Measurements from ENCODE around the gene RRAD. TPM values are rescaled to one million over a fixed set of nuclear protein-coding genes. Genes with fewer than 3 reads are reported as not detected.

The RRAD gene
- total and polyA plus RNA-seq, 2 donors (not counting 3 experiments of a cell fraction or from before 2014, with no cell fraction given): 0.22 to 0.48 TPM

DNA sequence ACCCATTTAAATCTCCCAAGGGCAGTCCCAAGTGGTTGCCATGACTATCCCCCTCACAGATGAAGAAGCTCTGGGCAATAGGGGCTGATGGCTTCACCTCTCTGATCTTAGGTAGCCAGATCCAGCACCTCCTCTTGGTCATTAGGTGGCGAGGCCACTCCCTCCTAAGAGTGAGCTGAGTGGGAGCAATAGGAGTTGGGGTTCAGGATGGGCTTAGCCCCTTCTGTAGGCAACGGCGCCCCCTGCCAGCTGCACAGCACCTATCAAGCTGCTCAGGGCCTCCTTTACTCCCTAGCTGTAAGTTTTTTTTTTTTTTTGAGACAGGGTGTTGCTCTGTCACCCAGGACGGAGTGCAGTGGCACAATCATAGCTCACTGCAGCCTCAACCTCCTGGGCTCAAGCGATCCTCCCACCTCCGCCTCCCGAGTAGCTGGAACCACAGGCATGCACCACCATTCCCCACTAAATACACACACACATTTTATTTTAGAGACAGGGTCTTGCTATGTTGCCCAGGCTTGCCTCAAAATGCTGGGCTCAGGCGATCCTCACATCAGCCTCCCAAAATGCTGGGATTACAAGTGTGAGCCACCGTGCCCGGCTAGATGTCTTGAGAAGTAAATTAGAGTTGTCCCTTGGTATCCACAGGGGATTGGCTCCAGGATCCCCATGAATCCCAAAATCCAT, 3.5 kb upstream of the RRAD start:
- TF ChIP-seq, protein P1, sequence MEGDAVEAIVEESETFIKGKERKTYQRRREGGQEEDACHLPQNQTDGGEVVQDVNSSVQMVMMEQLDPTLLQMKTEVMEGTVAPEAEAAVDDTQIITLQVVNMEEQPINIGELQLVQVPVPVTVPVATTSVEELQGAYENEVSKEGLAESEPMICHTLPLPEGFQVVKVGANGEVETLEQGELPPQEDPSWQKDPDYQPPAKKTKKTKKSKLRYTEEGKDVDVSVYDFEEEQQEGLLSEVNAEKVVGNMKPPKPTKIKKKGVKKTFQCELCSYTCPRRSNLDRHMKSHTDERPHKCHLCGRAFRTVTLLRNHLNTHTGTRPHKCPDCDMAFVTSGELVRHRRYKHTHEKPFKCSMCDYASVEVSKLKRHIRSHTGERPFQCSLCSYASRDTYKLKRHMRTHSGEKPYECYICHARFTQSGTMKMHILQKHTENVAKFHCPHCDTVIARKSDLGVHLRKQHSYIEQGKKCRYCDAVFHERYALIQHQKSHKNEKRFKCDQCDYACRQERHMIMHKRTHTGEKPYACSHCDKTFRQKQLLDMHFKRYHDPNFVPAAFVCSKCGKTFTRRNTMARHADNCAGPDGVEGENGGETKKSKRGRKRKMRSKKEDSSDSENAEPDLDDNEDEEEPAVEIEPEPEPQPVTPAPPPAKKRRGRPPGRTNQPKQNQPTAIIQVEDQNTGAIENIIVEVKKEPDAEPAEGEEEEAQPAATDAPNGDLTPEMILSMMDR (IDR thresholded peaks at IDR 0.05; ENCODE audit: extremely low read depth in 1 of 2, insufficient read depth in 1 of 2, low read depth in 1 of 2, low read length in 2 of 2): peak; percentile 13 to 34
- no peak for TF ChIP-seq MYC (IDR thresholded peaks at IDR 0.05; ENCODE audit: low read depth, low read length)
- no peak overlapping the region for H3K4me3 ChIP-seq (replicated peaks in 1 of 3; ENCODE audit: insufficient read depth in 1 of 3, low read depth in 1 of 3, low read length in 3 of 3)
- FAIRE-seq (no peak), DNase-seq (ENCODE audit: low read depth, low spot score) (no peak)
- no TSS peak for BruUV-seq (replicated peaks)
- no peaks in the 10 kb centered on the region for H4K20me1 ChIP-seq (replicated peaks; ENCODE audit: control insufficient read depth, extremely low read depth, insufficient read depth, low read length)
- intact Hi-C loops (cut with micrococcal nuclease): no loop called here
- H3K27me3 ChIP-seq (ENCODE audit: control insufficient read depth in 2 of 2, insufficient read depth in 2 of 2, low read length in 2 of 2): peaks cover 14 to 23% of the 10 kb centered on the region in 2 experiments
- H3K36me3 ChIP-seq (ENCODE audit: control insufficient read depth in 2 of 2, extremely low read depth in 1 of 2, insufficient read depth in 2 of 2, low read length in 2 of 2): no peaks in the 10 kb centered on the region
- H3K4me2 ChIP-seq (ENCODE audit: insufficient read depth, low read length): no peak overlapping the region
- dilution Hi-C loops (cut with MboI; ENCODE audit: extremely low pct_ligation_motif_present, low sequenced_read_pairs): no loop called here
- H3K9me1 ChIP-seq (replicated peaks; ENCODE audit: control insufficient read depth, extremely low read depth, insufficient read depth, low read length): no peaks in the 10 kb centered on the region
- no peak overlapping the region for H3K9ac ChIP-seq (replicated peaks; ENCODE audit: extremely low read depth, insufficient read depth, low read length)
- H2AFZ ChIP-seq (ENCODE audit: low read depth, low read length): no peak overlapping the region
- H3K27ac ChIP-seq (ENCODE audit: insufficient read depth, low read depth, low read length): no peak overlapping the region
- CTCF ChIA-PET: interaction anchor here (0.8 to 5.2 kb wide), 10 partner anchors 9 to 98 kb away, joined by 3 to 72 read pairs (median 4); partner anchors contain the start of genes NAE1 and PDP2
- H3K9me3 ChIP-seq (replicated peaks; ENCODE audit: control insufficient read depth, insufficient read depth, low read length): no peaks in the 10 kb centered on the region
- POLR2A ChIA-PET: no interaction called here
- peaks cover 10% of the 10 kb centered on the region for H3K4me1 ChIP-seq (ENCODE audit: control insufficient read depth, extremely low read depth, insufficient read depth, low read length)
- peaks cover 7% of the 10 kb centered on the region for H3K79me2 ChIP-seq (ENCODE audit: control insufficient read depth, insufficient read depth, low read length)

DNA sequence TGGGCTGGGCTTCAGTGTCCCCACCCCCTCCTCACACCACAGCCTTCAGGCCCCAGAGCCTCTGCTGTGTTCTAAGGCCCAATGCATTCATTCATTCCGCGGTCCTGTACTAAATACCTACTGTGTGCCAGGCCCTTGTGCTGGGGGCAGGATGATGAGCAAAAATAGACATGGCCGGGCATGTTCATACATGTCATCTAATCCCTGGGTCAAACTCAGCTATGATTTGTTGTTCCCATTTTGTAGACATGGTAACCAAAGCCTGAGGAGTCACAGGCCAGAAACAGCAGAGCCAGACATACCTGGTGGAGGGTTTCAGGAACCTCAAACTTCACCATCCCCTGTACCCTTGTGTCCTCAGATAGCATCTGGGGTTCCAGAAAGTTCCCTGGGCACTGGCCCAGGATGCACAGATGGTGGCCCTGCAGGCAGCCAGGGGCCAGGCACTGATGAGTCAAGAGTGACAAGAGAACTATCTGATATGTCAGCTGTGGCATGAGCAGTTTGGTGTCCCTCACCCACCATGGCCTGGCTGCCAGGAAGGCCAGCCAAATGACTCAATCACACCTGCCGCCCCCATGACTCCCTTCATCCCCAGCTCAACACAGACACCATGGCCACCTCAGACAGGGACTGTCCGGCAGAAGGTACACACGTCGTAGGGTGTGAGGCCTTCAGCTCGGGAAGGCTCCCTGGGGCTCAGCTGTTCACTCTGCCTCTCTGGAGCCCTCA, 2.7 kb upstream of the RRAD start:
- dilution Hi-C loops (cut with MboI; ENCODE audit: extremely low pct_ligation_motif_present, low sequenced_read_pairs): no loop called here
- POLR2A ChIA-PET: no interaction called here
- no peak for FAIRE-seq

More for the DNA sequence above, 2.7 kb upstream of the RRAD start:
- no peak overlapping the region for H3K4me2 ChIP-seq (ENCODE audit: insufficient read depth, low read length)
- H3K36me3 ChIP-seq (ENCODE audit: control insufficient read depth in 2 of 2, extremely low read depth in 1 of 2, insufficient read depth in 2 of 2, low read length in 2 of 2): no peaks in the 10 kb centered on the region
- no peak for TF ChIP-seq EZH2 (IDR thresholded peaks at IDR 0.05; ENCODE audit: borderline replicate concordance, low read depth, low read length, severe bottlenecking)
- no peak for TF ChIP-seq POLR2A (IDR thresholded peaks at IDR 0.05; ENCODE audit: low read depth, low read length)
- TF ChIP-seq, protein P2, sequence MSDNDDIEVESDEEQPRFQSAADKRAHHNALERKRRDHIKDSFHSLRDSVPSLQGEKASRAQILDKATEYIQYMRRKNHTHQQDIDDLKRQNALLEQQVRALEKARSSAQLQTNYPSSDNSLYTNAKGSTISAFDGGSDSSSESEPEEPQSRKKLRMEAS (IDR thresholded peaks at IDR 0.05; ENCODE audit: insufficient read depth, insufficient read length): no peak
- no peak for TF ChIP-seq FOS (IDR thresholded peaks at IDR 0.05; ENCODE audit: borderline replicate concordance, insufficient read depth, low read length)
- no peak for TF ChIP-seq MYC (IDR thresholded peaks at IDR 0.05; ENCODE audit: low read depth, low read length)
- TF ChIP-seq POLR2AphosphoS5 (IDR thresholded peaks at IDR 0.05; ENCODE audit: insufficient read depth, low read depth, low read length): no peak
- no peak for TF ChIP-seq JUN (IDR thresholded peaks at IDR 0.05; ENCODE audit: borderline replicate concordance, insufficient read depth, insufficient read length, low read depth)
- TF ChIP-seq, protein P1 (IDR thresholded peaks at IDR 0.05; ENCODE audit: extremely low read depth in 1 of 2, insufficient read depth in 1 of 2, low read depth in 1 of 2, low read length in 2 of 2): no peak
- TF ChIP-seq GATA2 (IDR thresholded peaks at IDR 0.05; ENCODE audit: insufficient read depth, insufficient read length, low read depth, low read length): no peak
- H3K9me3 ChIP-seq (replicated peaks; ENCODE audit: control insufficient read depth, insufficient read depth, low read length): no peaks in the 10 kb centered on the region
- H4K20me1 ChIP-seq (replicated peaks; ENCODE audit: control insufficient read depth, extremely low read depth, insufficient read depth, low read length): no peaks in the 10 kb centered on the region
- H2AFZ ChIP-seq (ENCODE audit: low read depth, low read length): no peak overlapping the region
- H3K9ac ChIP-seq (replicated peaks; ENCODE audit: extremely low read depth, insufficient read depth, low read length): no peak overlapping the region
- peaks cover 18 to 28% of the 10 kb centered on the region in 2 experiments for H3K27me3 ChIP-seq (ENCODE audit: control insufficient read depth in 2 of 2, insufficient read depth in 2 of 2, low read length in 2 of 2)
- intact Hi-C loops (cut with micrococcal nuclease): no loop called here
- BruUV-seq (replicated peaks): no TSS peak
- no peak overlapping the region for H3K27ac ChIP-seq (ENCODE audit: insufficient read depth, low read depth, low read length)
- no peaks in the 10 kb centered on the region for H3K9me1 ChIP-seq (replicated peaks; ENCODE audit: control insufficient read depth, extremely low read depth, insufficient read depth, low read length)
- no peak for DNase-seq (ENCODE audit: low read depth, low spot score)
- H3K4me1 ChIP-seq (ENCODE audit: control insufficient read depth, extremely low read depth, insufficient read depth, low read length): peaks cover 3% of the 10 kb centered on the region
- H3K4me3 ChIP-seq (replicated peaks in 1 of 3; ENCODE audit: insufficient read depth in 1 of 3, low read depth in 1 of 3, low read length in 3 of 3): no peak overlapping the region
- H3K79me2 ChIP-seq (ENCODE audit: control insufficient read depth, insufficient read depth, low read length): no peaks in the 10 kb centered on the region
- CTCF ChIA-PET: interaction anchor here (0.6 to 5.2 kb wide), 11 partner anchors 8 to 158 kb away, joined by 3 to 72 read pairs (median 4); partner anchors contain the start of genes NAE1 and PDP2
